ENCODE results near the gene ZCCHC13. TPM values are rescaled to one million over a fixed set of nuclear protein-coding genes. Genes with fewer than 3 reads are reported as not detected.
"Not testable (repeated sequence)": the region's sequence is repeated elsewhere in the genome, so short reads cannot be mapped to it uniquely, and the experiment has no call there.

The ZCCHC13 gene
- total RNA-seq = not detected

DNA sequence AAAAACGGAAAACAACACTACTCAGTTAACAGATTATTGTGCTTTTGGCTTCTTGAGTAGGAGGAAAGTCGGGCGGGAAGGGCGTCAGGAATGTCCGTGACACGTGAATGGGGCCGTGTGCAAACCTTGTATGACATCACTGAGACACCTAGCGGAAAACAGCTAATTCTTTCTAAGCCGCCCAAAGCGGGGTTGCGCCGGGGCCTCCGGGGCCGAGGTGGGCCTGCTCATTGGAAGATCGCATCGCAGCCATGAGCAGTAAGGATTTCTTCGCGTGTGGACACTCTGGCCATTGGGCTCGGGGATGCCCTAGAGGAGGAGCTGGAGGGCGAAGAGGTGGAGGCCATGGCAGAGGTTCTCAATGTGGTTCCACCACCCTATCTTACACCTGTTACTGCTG is at the start of gene ZCCHC13:
Gene ZCCHC13 (plus strand): TSS at position 165 of the 400 bp plus-strand sequence. CDS start 87 bp downstream, at position 252.
- no peak for DNase-seq (ENCODE audit: low spot score)

DNA sequence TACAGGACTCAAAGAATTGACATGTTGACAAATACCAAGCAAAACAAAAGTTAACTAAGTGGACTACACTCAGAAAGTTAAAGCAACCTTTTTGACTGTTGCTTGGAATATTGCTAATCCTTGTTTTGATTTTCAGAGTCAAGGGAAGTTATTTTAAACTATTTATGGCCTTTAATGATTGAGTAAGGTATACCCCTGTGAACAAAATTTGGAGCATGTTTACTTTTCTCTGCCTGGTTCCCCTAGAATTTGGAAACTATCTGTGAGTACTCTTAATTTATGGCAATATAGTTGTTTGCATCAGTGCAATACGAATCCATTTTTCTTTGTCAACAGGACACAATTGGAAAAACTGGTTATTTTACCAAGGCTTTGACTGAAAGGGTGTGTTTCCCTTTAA is 45.9 kb upstream of the ZCCHC13 start:
- not testable (repeated sequence) for DNase-seq (ENCODE audit: low spot score)

DNA sequence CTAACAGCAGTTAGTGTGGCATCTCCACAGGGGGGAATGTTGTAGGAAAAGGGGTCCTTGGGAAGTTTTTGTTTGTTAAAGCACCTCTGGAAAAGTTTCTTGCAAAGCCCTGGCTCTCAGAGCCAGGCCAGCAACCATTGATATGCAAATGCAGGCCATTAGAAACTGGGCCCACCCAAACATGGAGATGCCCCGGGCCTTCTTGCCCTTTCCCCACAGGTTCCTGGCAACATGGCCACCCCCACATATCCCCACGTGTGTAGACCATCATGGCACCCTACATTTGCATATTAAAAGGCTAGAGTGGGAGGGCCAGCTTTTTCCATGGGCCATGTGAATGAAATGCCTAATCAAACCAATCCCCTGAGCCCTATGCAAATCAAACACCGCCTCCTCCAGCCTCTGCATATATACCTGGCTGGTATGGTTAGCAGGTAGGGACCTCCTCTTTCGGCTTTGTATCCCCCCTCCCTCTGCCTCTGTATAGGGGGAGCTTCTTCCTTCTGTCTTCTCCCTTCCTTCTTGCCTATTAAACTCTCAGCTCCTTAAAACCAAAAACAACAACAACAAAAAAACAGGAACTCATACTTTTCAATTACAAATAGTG is 44.0 kb upstream of the ZCCHC13 start:
- DNase-seq (ENCODE audit: low spot score) = no peak

DNA sequence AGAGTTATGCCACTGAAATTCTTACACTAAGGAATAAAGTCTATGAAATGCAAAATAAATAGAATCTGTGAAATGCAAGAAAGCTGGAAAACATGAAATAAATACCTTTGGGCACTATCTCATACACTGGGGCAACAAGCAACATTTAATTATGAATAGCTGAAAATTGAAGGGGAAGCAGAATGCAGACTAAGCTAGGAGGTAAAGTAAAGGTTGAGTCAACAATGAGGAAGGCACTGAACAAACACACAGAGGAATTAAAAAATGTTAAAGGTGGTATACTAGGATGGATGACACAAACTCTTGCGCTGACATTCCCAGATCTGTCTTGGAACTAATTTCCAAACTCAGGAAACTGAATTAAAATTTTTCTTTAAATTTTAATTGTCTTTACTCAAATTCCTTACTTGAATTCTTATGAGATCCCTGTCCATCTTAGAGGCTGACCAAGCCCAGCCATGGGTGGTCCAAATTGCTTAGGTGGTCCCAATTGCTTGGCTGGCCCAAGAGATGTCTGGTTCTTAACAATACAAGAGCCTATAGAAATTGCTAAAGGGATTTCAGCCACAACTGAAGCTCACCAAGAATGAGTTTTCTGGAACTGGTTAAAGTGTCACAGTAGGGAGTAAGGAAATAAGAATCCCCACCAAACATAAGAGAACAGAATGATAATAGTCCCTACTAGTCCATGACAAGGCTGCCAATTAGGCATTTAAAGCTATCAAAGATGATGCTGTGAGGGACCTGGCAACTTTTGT is 41.3 kb upstream of the ZCCHC13 start:
- DNase-seq (ENCODE audit: low spot score) = no peak

DNA sequence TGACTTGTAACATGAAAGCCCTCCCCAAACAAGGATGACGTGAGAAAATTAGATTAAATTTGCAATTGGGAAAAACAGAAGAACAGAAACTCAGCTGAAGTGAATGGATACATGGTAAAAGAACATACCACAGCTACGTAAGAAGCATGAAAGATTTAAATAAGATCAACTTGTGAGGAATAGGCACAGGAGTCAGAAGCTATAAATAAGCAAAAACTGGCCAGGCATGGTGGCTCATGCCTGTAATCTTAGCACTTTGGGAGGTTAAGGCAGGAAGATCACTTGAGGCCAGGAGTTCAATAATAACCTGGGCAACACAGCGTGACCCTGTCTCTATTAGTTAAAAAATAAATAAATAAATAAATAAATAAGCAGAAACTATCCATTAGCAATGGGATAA is 33.6 kb upstream of the ZCCHC13 start:
- no peak for DNase-seq (ENCODE audit: low spot score)

DNA sequence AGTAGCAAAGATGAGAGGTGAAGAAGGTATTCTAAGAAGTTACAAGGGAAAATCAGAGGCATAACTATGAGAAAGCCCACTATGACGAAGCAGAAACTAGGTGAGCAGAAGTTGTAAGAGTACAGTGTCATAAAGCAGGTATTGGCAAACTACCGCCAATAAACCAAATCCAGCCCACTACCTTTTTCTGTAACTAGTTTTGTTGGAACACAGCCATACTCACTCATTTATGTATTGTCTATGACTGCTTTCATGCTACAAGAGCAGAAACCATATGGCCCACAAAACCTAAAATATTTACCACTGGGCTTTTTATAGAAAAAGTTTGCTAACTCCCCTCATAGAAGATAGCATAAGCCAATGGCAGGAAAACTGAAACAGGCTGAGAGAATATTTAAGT is 31.8 kb upstream of the ZCCHC13 start:
- DNase-seq (ENCODE audit: low spot score) = no peak

DNA sequence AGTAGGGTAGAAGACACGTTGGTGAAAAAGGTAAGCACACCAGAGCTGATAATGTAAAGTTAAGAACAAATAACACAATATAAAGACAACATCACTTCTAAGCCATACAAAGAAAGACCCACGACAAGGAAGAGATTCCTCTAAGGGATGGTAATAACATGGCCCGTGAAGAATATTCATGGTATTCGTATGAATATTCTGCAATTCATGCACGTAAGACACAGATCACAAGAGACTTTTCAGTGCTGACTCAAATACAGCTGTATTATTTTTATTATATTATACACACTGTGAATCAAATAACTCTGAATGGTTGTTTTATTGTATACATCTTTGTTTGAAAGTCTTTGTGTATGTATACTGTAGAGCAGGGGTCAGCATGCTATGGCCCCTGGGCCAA is 29.5 kb upstream of the ZCCHC13 start:
- DNase-seq (ENCODE audit: low spot score) = no peak

DNA sequence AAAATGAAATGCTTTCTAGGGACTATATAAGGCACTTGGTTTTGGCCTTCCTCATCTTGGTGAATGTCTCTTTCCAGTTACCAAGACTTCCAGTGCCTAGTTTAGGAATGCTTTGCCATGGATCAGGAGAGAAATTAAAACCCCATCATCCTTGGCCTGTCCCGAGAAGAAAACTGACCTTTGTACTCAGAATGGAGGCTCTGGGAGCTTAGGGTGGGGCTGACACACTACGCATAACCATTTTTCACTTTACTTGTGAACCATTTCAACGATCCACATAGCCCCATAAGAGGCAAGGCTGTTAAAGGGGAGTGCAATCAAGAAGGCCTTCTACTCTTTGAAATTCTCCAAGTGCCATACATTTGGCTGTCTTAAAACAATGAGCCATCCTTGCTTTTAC is 26.7 kb upstream of the ZCCHC13 start:
- DNase-seq (ENCODE audit: low spot score) = no peak

DNA sequence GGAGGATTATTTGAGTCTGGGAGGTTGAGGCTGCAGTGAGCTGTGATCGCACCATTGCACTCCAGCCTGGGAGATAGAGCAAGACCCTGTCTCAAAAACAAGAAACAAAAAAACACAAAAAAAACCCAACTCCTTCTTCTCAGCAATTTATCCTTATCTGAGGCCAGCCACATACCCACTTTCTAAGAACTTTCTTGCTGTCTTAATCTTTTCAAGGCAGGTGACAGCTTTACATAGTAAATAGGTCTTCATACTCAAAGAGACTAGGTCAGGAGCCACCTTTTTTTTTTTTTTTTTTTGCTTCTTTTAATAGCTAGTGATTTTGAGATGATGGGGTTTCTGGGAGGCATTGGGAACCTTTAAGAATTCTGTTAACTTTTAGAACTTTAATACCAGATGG is 26.1 kb upstream of the ZCCHC13 start:
- DNase-seq (ENCODE audit: low spot score) = no peak

DNA sequence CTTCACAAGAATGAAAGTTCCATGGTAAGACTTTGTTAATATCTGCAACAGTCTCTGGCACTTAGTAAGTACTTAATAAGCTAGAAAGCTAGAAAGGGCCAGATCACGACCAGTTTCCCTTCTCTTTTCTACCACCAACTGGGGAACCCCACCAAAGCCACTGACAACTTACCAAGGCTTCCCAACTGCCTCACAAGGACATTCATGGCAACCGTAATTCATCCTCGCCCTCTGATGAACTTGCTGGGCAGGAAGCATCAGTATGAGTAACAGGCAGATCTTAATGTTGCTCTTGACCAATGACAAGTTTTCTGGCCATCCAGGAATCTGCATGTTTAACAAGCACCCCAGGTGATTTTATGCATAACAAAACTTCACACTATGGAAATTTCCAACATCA is 23.2 kb upstream of the ZCCHC13 start:
- no peak for DNase-seq (ENCODE audit: low spot score)

DNA sequence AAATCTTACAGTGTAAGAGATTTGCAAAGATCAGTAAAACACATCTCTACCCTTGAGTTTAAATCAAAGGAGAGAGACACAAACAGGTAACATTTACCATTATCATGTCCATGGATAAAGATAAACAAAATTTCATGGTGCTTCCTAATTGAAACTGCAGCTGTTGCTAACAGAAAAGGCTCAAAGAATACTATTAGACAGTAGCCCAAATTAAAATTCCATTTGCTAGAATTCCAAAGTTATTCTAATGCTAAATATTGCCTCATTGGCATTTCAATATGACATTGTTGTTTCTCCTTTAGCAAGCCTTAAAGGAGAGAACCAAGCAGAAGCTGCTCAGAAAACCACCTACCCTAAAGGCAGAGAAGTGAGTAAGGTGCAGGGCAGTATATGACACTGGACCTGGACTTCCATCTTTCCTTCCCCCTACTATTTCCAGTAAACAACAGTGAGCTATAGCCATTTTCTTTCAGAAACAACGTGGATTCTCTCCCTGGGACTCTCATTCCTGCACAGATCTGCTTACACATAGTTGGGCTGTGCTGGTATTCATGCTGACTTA is 19.5 kb upstream of the ZCCHC13 start:
- no peak for DNase-seq (ENCODE audit: low spot score)

DNA sequence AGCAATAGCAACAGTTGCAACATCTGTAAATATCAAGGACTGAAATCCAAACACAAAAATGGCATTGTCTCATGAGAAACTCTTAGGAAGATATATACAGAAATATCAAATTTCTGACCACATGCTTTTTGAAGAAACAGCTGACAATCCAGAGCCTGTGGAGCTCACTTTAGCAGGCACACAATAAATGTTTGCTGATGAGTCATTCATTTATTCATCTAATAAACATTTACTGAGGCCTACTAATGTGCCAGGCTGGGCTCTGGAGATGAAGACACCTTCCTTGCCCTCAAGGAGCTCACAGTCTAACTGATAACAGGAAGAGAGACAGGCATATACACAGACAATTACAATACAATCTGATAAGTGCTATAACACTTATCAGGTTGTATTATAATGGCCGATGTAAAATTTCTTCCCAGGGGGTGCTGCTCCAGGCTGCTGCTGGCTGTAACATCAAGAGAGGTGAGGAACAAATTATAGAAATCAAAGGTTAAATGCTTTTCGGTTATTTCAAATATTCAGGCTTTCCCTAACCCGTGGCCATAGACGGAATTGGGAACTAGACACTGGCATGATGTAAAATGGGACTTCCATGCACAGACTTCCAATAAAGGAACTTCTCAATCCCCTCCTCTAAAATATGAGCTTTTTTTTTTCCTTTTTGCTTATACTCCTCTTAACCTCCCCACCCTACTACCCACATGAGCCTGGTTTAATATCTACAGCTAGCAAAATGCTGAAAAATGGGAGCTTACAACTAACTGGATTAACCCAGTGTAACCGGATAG is 16.8 kb upstream of the ZCCHC13 start:
- no peak for DNase-seq (ENCODE audit: low spot score)

DNA sequence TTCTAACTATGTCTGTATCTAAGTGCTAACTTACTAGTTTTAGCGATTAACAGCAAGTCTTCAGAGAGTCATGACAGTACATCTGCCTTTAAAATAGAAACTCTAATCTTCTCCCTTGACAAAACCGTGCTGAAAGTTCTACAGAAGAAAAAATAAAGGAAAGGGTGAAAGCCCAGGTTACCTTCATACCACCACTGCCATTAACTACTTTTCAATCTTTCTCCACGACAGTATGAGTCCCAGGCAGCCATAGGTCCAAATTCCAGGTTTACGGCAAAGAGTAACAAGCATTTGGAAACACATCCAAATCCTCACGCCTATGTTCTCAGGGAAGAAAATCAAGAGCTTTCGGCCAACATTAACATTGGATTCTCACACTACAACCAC is 12.4 kb upstream of the ZCCHC13 start:
- DNase-seq (ENCODE audit: low spot score) = no peak

DNA sequence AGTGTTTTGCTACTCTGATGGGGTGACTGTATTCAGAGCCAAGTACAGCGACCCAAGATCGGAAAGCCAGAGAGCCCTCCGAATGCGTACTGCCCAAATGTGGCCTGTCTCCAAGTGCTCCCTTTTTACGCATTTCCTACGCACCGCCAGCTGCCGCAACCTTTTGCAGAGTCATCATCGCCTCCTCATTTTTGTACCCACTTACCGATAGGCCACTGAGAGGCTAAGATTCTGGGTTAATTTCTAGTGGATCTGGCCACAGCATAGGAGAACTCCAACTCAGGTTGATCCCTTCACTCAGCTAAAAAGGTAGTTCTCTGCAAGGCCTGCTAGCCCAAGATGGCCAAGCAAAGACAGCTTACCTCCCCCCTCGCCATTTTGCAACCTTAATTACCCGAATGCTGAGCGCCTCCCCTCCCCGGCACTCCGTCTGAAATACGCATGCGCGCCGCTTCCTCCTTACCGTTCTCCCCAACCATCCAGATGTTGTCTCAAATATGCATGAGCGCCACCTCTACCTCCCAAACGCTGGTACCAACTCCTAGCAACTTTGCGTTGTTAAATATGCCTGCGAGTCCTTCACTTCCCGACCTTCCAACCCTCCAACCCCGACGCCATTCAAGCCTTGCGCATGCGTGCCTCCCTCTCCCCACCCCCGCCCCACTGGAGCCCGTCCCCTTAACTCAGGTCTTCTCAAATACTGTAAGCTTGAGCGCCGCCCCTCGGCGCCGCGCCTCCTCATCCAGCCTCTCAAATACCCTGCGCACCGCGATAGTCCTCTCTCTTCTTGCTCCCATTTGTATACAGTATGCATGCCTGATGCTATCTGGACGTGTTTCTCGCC is 11.8 kb upstream of the ZCCHC13 start:
- DNase-seq (ENCODE audit: low spot score) = peak; percentile 89

DNA sequence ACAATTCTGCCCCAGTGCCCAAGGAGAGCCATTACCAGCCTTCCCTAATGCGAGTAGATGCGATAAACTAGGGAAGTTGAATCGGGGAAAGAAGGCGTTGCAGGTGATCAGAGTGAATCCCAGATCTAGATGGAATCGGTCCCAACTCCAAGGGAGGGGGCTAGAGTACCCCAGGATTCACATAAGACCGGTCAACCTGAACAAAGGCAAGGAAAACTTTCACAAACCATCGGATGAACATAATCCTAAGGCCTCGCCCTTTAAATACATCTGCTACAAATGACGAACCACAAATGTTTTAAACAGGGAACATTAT is 11.2 kb upstream of the ZCCHC13 start:
- DNase-seq (ENCODE audit: low spot score) = no peak

DNA sequence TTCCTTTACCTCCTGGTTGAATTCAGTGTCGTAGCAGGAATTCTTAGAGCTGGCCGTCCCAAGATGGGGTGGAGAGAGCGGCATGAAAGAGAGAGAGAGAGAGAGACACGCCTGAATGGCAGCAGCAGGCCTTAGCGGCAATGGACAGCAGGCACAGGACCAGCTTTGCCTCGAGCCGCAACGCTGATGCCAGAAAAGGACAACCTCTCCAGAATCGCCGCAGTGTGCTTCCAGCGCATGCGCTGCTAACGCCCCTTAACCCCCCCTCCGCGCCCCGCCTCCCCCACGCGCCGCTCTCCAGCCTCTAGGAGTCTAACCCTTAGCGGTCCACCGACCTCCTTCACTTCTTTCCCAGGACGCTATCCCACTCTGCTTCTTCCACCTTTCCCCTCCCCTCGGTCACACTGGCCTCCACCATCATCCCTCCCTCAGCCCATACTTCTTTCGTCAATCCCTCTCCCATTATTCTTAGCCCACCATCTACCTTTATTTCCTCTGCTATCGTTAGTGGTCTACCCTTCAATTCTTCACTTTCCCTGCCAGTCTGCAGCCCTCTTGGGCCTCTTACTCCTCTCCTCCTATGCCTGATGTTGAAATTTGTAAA is 10.5 kb upstream of the ZCCHC13 start:
- DNase-seq (ENCODE audit: low spot score) = peak; percentile 77

DNA sequence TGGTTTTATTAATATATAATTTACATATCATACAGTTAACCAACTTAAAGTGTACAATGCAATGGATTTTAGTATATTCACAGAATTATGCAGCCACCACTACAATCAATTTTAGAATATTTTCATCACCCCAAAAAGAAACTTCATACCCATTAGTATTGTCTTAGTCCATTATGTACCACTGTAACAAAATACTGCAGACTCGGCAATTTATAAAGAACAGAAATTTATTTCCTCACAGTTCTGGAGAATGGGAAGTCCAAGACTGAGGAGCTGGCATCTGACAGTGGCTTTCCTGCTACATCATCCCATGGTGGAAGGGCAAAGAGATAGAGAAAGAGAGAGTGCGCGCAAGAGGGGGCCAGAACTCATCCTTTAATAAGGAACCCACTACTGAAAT is 8.9 kb upstream of the ZCCHC13 start:
- DNase-seq (ENCODE audit: low spot score) = no peak

DNA sequence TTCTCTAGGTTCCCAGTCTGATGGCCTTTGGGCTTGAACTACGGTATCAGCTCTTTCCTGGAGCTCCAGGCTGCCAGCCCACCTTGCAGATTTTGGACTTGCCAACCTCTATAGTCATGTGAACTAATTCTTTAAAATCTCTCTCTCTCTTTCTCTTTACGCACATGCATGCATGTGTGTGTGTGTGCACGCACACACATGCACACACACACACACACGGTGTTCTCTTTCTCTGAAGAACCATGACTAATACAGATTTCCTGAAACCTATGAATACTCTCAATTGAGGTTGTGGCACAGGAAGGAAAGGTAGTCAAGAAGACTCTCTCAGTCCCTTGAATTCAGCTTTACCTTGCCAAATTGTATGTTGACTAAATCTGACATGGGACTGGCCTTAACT is 6.2 kb upstream of the ZCCHC13 start:
- DNase-seq (ENCODE audit: low spot score) = no peak

DNA sequence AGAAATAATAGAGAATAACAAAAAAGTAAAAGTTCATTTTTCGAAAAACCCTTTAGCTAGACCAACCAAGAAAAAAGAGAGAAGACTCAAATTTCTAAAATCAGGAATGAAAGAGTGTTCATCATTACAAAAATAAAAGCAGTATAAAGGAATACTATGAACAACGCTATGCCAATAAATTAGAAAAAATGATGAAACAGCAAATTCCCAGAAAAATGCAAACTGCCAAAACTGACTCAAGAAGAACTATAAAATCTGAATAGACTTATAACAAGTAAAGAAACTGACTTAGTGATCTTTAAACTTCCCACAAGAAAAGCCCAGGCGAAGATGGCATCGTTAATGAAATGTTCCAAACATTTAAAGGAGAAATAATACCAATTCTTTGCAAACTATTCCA is 3.1 kb upstream of the ZCCHC13 start:
- DNase-seq (ENCODE audit: low spot score) = no peak

DNA sequence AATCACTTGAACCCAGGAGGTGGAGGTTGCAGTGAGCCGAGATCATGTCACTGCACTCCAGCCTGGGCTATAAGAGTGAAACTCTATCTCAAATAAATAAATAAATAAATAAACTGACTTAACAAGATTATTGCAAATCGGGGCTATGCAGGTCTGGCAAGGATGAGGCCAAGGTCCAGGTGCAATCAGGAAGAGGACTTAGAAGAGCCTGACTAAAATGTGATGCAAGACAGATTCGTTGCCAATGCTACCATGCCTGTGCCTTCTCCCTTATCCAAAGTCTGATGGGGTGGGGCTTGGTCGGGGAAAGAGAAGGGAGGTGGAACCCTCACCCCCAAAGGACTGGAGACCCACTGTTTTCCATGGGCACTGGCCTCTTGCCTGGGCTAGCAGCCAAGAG is 14.7 kb downstream of the ZCCHC13 start:
- DNase-seq (ENCODE audit: low spot score) = no peak

DNA sequence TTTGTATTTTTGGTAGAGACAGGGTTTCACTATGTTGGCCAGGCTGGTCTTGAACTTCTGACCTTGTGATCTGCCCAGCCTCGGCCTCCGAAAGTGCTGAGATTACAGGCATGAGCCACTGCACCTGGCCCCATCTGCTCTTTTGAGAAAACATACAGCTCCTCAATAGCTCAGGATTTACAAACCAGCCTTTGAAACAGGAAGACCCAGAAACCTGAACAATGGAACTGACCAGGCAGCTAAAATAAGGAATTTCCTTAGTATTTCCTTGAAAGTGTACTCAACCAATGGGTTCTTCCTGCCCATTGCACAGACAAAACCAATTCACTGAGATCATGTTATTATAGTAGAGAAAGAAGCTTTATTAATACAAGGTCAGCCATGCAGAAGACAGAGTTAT is 15.3 kb downstream of the ZCCHC13 start:
- not testable (repeated sequence) for DNase-seq (ENCODE audit: low spot score)

All from mucosa of gallbladder (tissue), 1 donor.